ENCODE measurements around the gene TFEB.

GRCh38 chr6:41695825-41696224 lies 39.6 kb downstream of the TFEB start:
- TF ChIP-seq CTCF (IDR thresholded peaks at IDR 0.05) = no peak
- TF ChIP-seq POLR2A (IDR thresholded peaks at IDR 0.05) = no peak
- no peak for TF ChIP-seq POLR2AphosphoS5 (IDR thresholded peaks at IDR 0.05)
- TF ChIP-seq EP300 (IDR thresholded peaks at IDR 0.05) = no peak
